Loucy (cell line): ENCODE results near the gene DDX42.

Experiments
- EZH2phosphoT487 ChIP-seq: fragments of 200-600 bp; IDR thresholded peaks from 2 replicates; pipeline ENCODE4 v1.6.1; 2018; ENCODE audit warnings: antibody characterized with exemption, mild to moderate bottlenecking, moderate library complexity, borderline replicate concordance
- TF ChIP-seq, protein P1 (sequence below): fragments of 200-600 bp; sonication (generic); conservative IDR thresholded peaks from 2 replicates; pipeline ENCODE4 v1.5.1; 2014; ENCODE audit warnings: mild to moderate bottlenecking, antibody characterized with exemption, low read length

DNA sequence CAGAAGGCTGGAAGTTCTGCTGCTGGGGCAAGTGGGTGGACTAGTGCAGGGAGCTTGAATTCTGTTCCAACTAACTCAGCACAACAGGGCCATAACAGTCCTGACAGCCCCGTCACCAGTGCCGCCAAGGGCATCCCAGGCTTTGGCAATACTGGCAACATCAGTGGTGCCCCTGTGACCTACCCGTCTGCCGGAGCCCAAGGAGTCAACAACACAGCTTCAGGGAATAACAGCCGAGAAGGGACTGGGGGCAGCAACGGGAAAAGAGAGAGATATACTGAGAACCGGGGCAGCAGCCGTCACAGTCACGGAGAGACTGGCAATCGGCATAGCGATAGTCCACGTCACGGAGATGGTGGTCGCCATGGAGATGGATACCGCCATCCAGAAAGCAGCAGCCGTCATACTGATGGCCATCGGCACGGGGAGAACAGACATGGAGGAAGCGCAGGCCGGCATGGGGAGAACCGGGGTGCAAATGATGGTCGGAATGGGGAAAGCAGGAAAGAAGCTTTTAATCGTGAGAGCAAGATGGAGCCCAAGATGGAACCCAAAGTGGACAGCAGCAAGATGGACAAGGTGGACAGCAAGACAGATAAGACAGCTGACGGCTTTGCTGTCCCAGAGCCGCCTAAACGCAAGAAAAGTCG, 43.9 kb downstream of the DDX42 start:
- TF ChIP-seq, protein P1, sequence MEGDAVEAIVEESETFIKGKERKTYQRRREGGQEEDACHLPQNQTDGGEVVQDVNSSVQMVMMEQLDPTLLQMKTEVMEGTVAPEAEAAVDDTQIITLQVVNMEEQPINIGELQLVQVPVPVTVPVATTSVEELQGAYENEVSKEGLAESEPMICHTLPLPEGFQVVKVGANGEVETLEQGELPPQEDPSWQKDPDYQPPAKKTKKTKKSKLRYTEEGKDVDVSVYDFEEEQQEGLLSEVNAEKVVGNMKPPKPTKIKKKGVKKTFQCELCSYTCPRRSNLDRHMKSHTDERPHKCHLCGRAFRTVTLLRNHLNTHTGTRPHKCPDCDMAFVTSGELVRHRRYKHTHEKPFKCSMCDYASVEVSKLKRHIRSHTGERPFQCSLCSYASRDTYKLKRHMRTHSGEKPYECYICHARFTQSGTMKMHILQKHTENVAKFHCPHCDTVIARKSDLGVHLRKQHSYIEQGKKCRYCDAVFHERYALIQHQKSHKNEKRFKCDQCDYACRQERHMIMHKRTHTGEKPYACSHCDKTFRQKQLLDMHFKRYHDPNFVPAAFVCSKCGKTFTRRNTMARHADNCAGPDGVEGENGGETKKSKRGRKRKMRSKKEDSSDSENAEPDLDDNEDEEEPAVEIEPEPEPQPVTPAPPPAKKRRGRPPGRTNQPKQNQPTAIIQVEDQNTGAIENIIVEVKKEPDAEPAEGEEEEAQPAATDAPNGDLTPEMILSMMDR: no peak
- TF ChIP-seq EZH2phosphoT487: no peak
